CD1c-positive myeloid dendritic cell (primary cell): ENCODE data around the gene PCGF3.
"Not testable (repeated sequence)": the region's sequence is repeated elsewhere in the genome, so short reads cannot be mapped to it uniquely, and the experiment has no call there.

Experiments
- DNase-seq: peaks from one replicate; pipeline ENCODE4 v3.0.0-alpha.2; 2016; ENCODE audit errors: extremely low spot score

PCGF3 gene

DNA sequence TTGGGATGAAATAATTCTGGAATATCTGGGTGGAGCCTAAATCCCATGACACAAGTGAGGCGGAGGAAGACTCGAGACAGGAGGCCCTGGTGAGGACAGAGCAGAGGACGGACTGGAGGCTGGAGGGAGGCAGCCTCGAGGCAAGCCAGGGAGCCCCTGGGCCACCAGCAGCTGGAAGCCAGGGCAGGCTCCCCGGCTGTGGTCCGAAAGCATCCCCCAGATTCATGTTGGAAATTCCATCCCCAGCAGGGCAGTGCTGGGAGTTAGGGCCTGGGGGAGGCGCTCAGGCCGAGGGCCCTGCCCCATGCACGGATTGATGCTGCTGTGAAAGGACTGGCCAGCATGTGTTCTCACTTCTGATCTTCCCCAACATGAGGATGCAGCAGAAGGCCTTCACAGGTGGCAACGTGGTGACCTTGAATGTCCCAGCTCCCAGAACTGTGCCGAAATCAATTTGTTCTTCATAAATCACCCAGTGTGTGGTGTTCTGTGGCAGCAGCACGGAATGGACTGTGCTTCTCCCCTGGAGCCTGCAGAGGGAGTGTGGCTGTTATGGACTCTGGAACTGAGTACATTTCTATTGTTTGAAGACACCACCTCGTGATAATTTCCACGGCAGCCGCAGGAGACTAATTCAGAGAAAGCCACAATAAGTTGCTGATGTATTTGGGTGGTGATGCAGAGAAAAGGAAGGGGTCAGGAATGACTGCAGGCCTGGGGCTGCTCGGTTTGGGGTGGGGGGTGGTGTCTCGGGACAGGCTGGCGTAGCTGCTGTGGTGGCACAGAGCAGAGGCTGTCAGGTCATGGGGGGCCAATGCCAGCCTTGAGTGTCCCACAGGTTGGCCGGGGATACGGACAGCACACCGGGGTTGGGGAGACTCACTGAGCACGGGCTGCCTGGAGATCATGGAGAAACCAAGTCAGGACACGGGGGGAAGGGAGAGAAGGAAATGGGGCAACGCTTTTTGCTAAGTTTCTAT lies 56.9 kb downstream of the PCGF3 start:
- DNase-seq: no peak

DNA sequence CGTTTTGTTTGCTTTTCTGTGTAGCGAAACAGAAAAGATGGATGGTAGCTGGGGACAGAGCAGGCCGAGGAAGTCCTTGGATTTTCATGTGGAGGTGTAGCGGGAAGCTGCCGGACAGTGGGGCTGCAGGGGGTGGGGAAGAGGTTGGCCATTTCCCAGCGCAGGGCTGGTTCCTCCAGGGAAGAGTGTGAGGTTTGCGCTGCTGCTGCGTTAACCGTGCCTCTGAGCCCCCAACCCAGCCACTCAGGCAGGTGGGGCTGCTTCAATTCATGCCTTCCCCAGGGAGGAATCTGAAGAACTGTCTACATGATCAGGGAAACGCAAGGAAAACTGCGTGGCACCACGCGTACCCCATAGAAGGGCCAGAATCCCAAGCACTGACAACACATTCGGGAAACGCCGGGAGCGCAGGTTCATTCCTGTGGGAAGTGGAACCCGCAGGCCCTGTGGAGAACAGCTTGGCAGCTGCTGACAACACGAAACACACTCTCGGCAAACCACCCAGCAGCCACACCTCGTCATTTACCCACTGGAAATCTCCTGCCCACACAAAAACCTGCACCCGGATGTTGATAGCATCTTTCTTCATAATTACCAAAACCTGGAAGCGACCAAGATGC lies 57.7 kb downstream of the PCGF3 start:
- DNase-seq: no peak

- DNase-seq: no peak
These were observed 58.3 kb downstream of the PCGF3 start for GRCh38 chr4:763922-764321.

GRCh38 chr4:764405-765169 lies 59.0 kb downstream of the PCGF3 start:
- no peak for DNase-seq

GRCh38 chr4:766152-766515 lies 60.5 kb downstream of the PCGF3 start:
- DNase-seq: no peak

DNA sequence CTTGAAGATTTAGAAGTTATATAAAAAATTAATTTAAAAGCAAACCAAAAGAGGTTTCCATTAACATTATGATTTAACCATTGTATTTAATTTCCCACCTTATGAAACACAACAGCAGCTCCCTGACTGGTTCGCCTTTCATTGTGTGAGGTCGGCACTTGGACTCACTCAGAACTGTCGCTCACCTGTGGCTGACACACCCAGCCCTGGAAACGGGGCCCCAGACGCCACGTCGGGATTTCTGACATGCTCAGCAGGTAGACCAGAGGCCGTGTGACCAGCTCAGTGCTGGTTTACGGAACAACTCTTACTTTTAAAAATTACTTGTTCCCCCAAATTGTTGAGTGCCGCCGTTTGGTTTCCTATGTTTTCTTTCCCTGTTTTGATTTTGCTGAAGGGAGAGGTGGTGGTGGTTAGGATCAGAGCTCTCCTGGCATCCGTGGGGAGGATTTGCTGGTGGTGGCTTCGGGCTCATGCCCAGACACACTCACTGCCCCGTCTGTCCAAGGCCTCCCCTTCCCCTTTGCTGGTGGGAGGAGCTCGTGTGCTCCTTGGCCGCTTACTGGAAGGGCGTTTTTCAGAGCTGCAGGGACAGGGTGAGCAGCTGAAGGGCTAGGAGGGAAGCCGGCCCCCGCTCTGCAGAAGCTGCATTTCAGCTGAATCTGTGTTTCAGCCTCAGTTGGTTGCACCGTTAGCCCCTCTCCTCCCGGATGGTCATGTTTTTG lies 61.1 kb downstream of the PCGF3 start:
- no peak for DNase-seq

DNA sequence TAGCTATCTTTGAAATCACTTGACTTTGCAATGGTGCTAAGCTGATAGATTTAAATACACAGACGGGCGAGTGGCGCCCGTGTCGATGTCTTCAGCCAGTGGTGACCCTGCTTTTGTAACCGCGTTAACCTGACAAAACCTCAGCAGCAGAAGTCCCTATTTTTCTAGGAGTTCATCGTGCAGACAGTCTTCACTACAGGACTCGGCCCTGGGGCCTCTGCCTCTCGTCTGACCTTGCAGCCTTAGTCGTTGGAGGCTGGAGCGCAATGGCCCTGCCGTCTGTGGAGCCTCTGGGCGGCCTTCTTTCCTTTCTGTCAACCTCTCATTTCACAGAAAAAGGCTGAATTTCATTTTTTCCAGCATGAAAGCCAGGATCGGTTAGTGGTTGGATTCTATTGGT lies 62.4 kb downstream of the PCGF3 start:
- DNase-seq: no peak

DNA sequence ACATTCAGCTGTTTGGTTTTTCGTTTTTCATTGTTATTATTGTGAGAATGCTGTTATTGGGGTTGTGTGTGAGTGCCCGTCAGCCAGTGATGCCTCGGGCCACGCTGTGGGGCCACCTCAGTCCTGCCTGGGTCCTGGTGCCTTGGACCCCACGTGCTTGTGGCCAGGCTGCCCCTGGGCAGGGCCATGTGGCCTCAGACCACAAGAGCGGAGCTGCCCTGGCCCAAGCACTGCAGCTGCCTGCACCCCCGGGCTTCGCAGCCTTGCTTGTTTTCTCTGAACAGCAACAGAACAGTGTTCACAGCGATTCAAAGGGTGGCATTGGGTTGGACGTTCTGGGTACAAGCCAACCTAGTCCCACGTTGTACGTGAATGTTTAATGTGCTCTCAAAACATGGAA lies 63.4 kb downstream of the PCGF3 start:
- DNase-seq: no peak

- no peak for DNase-seq
These were observed 63.9 kb downstream of the PCGF3 start for GRCh38 chr4:769511-769910.

DNA sequence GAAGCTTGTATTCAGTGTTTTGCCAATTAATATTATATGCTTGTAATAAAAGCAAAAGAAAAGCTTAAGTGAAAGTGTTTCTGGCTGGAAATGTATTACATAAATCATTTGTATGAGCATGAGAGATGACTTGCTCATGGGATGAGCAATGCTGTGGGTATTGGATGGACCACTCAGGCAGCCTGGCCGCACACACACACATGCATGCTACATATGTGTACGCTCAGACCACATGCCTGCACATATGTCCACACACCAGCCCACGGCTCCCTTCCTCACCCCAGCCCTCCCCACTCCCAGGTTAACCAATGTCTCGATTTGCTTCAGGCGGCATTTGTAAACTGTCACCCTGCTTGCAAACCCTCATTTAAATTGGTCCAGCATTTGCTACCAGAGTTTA lies 64.4 kb downstream of the PCGF3 start:
- no peak for DNase-seq

GRCh38 chr4:771464-771863 lies 65.8 kb downstream of the PCGF3 start:
- DNase-seq: no peak

- DNase-seq: no peak
These were observed 66.5 kb downstream of the PCGF3 start for GRCh38 chr4:772118-772517.

DNA sequence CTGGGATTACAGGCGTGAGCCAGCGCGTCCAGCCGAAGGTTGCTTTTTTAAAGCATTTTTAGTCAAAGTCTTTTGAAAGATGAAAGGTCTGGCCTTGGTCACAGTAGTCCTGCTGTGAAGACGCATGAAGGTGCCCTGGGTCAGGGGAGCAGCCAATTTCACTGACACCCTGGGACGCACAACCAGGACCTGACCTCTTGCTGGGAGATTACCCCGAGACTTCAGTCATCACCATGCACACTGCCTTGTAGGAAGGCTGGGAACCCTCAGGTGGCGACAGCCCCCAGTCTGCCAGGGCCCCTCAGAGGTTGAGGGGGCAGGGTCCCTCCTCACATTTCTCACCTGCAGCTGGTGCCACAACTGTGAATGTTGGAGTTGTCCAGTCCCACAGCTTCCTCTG lies 67.1 kb downstream of the PCGF3 start:
- no peak for DNase-seq

GRCh38 chr4:773214-773613 lies 67.6 kb downstream of the PCGF3 start:
- DNase-seq: no peak

DNA sequence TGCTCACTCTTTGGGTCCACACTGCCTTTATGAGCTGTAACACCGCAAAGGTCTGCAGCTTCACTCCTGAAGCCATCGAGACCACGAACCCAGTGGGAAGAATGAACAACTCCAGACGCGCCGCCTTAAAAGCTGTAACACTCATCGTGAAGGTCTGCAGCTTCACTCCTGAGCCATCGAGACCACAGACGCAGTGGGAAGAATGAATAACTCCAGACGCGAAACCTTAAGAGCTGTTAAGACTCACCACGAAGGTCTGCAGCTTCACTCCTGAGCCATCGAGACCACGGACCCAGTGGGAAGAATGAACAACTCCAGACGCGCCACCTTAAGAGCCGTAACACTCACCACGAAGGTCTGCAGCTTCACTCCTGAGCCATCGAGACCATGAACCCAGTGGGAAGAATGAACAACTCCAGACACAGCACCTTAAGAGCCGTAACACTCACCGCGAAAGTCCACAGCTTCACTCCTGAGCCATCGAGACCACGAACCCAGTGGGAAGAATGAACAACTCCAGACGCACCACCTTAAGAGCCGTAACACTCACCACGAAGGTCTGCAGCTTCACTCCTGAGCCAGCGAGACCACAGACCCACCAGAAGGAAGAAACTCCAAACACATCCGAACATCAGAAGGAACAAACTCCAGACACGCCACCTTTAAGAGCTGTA lies 68.9 kb downstream of the PCGF3 start:
- DNase-seq: not testable (repeated sequence)

DNA sequence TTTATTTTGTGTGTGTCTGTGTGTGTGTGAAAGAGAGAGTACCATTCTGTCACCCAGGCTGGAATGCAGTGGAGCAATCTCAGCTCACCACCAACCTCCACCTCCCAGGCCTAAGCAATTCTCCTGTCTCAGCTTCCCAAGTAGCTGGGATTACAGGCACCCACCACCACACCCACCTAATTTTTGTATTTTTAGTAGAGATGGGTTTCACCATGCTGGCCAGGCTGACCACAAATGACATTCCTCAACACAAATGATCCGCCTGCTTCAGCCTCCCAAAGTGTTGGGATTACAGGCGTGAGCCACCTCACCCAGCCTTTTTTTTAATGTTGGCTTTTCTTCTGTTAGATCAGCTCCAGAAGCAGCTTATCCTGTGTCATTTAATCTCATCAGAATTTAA lies 69.9 kb downstream of the PCGF3 start:
- DNase-seq: not testable (repeated sequence)

DNA sequence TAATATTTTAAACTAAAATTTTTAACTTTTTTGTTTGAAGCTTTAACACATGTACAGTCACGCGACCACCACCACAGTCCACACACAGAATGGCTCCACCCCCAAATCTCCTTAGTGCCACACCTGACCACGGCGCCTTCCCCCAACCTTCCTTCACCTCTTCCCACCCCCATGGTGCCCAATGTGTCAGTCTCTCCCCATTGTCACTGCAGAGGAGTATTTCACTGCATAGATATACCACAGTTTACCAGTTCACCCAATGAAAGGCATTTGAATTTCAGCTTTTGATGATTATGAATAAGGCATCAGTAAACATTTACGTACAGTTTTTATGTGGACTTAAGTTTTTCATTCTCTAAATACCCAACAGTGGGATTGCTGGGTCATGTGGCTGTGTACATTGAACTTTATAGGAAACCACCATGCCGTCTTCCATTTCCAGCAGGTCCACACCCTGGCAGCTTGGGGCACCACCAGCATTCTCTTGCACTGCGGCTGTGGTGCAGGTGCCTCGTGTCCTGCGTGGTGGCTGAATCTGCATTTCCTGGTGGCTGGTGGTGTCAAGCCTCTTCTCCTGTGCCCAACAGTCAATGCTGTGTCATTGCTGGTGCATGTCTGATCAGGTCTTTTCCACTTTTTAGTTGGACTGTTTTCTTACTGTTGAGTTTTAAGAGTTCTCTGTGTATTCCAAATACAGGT lies 71.3 kb downstream of the PCGF3 start:
- no peak for DNase-seq

GRCh38 chr4:777520-778262 lies 72.1 kb downstream of the PCGF3 start:
- DNase-seq: no peak

- DNase-seq: no peak
These were observed 73.9 kb downstream of the PCGF3 start for GRCh38 chr4:779555-779954.

GRCh38 chr4:780255-780654 lies 74.6 kb downstream of the PCGF3 start:
- not testable (repeated sequence) for DNase-seq
